CD4-positive, alpha-beta T cell treated with Interleukin-17A for 4 hours (primary cell): Measurements from ENCODE around the gene TRABD.

Source experiments
- DNase-seq: peaks from one replicate; pipeline ENCODE4 v3.0.0-alpha.2; 2020; ENCODE audit warnings: mixed read lengths

TRABD gene

DNA sequence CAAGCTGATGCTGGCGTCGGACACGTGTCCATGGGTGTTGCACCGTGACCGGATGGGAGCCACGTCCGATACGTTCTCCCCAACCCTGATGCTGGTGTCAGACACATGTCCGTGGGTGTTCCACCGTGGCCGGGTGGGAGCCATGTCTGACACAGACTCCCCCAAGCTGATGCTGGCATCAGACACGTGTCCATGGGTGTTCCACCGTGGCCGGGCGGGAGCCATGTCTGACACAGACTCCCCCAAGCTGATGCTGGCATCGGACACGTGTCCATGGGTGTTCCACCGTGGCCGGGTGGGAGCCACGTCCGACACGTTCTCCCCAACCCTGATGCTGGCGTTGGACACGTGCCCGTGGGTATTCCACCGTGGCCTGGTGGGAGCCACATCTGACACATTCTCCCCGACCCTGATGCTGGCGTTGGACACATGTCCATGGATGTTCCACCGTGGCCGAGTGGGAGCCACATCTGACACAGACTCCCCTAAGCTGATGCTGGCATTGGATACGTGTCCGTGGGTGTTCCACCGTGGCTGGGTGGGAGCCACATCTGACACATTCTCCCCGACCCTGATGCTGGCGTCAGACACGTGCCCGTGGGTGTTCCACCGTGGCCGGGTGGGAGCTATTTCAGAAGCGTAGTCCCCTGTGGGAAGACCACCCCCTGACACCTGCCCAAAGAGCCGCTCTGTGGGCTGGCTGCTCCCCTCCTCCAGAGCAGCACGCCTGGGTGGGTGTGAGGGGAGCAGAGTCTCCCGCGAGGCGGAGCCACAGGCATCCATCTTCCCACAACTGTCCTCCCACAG lies 35.1 kb downstream of the TRABD start:
- no peak for DNase-seq

DNA sequence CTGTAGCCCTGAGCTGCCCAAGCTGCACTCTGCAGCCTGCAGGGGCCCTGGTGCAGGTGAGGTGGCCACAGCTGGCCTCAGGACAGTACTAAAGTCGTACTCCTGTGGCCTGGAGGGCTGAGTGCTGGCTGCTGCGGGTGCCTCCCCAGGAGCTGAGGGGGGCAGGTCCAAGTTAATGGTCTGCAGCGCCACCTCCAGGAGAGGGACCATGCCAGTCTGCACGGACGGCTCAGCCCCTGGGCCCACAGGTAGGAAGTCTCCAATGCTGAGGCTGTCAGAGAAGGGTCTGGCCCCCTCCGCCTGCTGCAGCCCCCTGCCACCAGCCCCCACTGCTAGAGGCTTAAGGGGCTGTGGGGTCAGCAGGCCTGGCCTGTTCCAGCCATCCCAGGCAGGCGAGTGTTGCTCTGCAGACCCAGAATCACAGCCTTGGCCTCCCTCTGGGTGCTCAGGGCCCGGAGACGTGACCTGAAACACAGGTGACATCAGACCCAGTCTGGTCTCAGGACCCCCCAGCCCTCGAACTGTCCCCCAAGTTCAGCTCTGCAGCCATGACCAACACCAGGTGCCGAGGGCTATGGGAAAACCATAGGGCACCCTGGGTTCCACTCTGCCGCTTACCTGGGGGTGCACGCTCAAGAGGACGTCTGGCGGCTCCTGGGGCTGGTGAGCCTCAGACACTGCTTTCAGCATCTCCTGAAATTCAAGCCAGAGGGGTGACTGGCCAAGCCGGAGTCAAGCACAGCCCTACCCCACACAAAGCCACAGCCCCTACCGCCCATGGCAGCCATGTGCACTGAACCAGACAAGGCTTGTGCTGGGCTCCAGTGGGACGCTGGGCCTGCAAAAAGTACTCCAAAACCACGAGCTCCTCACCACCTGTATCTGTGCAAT lies 35.9 kb downstream of the TRABD start:
- DNase-seq = no peak

DNA sequence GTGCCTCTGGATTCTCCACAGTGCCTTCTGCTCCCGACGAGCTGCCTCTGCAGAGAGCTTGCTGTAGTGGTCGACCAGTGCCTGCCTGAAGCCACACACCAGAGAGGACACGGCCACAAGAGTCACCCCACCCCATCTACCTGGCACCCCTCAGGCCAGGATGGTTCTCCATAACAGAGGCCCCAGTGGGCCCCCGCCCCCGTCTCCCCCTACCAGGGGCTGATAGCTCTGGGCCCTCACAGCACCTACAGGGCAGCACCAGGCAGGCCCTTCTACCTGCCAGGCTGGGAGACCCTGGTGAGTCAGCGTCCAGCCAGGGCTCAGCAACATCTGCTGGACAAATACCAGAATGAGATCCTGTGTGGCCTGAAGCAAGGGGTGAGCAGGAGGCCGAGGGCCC lies 36.8 kb downstream of the TRABD start:
- DNase-seq = no peak

DNA sequence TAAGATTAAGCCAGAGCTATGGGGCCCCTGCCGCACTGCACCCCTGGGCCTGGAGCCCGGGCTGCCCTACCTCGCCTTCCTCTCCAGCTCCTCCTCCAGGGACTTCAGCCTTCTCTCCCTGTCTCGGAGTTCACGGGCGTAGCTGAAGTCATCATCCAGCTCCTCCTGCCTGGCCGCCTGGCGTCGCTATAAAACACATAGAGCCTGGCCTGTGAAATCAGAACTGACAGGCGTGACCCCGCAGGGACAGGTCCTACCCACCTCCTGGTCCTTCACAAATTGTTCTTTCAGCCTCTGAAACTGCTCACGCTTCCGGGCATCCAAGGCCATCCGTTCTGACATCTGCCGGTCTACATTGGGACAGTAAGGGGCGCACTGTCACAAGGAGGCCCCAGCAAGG lies 38.4 kb downstream of the TRABD start:
- no peak for DNase-seq

DNA sequence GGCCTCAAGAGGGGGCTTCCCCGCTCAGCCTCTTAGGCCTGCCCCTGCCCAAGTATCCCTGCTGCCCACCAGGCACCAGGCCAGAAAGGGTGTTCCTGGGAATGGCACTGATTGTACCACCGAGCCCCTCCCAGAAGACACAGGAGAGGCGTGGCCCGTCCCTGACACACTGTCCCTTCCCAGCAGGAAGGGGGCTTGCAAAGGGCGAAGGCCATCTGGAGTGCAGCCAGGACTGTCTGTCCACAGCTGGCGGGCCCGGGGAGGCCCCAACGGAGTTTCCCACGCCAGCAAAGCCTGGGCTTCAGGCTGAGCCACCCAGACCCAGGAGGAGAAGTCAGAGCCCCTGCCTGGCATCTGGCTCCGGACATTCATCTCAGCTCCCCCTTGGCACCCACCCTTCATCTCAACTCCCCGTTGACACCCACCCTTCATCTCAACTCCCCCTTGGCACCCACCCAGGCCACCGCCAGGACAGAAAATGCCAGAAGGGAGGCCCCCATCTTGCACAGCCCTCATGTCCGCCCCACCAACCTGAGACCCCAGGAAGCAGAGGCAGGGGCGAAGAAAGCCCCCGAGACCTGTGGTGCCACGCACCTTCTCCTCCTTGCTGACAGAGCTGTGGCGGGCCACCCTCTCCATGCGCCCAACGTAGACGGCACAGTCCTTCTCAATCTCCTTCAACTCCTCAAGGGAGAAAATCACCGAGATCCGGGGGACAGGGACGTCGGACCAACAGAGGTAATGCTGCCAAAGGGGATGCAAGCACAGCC lies 39.7 kb downstream of the TRABD start:
- DNase-seq = no peak

DNA sequence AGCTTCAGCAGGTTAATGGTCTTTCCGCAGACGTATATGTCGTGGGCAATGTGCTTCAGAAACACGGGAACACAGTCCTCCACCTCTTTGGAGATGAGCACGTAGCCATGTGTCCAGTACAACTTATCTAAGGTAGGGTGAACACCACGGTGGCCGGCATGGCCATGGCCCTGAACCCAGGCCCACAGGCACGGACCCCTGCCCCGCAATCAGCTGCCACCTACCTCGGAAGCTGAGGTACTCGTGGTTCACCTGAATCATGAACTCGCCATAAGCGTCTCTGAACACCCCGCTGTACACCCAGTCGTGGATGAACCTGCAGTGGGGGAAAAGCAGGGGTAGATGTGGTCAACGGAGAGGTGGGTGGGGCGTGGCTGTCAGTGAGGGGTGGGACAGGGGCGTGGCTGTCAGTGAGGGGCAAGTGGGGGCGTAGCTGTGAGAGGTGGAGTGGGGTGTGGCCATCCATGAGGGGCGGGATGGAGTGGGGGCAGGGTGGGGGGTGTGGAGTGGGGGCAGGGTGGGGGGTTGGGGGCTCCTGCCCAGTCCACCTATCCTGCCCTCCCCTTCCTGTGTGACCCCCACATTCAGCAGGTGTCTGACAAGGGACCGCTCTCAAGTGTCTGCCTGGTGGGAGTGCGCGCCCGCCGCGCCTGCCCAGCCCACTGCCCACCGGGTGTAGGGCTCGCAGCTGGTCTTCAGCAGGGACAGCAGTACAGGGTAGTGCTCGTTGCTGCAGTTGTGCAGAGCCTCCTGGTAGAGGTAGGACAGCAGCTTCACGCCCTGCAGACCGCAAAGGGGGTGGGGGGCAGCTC lies 40.6 kb downstream of the TRABD start:
- DNase-seq = no peak

DNA sequence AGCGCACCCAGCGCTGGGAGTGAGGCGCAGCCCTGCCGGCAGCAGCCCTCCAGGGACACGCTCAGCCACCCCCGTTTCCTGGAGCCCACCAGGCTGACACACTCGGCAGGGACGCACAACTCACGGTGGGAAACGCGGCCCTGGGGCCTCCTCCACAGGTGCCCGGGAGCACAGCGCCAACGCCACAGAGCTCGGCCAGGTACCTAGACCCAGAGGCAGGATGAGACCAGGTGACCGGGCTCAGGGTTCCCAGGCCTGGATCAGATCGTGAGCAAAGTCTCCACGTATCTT lies 41.1 kb downstream of the TRABD start:
- DNase-seq = no peak

DNA sequence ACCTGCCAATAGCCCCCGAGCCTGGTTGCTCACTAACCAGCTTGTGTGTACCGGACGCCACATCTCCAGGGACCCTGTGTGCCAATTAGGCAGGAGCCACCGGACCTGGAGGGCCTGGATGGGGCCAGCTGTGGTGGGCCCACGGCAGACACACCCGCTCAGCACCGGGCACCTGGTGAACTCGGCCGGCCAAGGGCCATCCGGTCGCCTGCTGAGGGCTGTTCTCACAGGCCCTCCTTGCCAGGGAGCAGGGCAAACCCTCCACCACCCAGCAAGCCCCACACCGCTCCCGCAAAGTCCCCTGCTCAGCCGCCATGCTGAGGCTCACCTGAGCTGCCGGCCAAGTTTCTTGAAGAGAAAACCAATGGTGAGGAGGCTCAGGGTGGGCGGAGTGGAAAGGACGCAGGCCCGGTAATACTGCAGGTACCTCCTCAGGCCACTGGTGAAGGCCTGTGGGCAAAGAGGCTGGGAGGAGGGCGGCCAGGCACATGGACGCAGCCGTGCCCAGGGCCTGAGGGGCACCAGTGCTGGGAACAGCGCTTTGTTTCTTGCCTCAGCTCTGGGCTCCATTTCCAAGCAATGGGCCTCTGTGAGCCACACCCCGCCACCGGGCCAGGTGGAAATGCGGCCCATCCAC lies 42.0 kb downstream of the TRABD start:
- no peak for DNase-seq

DNA sequence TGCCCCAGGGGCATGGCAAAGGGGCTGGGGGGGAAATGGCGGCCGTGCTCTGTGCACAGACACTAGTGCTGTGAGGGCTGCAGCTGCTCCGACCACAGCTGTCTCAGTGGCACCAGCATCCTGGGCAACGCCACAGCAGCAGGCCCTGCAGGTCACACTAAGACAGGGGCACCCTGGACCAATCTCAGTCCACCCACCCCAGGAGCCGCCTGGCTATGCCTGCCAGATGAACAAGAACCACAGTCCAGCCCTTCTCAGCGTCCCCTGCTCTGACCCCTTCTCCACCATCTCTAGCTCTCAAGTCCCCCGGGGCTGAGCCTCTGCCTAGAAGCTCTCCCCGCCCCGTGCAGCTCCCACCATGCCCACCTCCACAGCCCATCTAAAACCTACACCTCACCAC lies 42.7 kb downstream of the TRABD start:
- DNase-seq = no peak

DNA sequence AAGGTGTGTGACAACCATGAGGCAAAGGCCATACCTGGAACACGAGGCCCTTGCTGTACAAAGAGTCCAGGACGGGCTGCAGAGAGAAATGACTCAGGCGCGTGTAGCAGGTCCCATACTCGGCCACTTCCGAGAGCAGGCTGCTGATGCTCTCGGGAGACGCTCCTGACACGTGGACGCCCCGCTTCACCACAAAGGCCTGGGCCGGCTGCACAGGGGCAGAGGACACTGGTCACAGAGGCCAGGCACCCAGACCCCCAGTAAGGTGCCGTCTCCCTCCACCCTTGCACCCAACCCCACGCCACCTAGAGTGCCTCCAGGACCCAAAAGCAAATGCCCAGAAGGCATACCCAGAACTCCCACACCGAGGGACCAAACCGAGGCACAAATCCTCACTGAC lies 43.7 kb downstream of the TRABD start:
- DNase-seq = no peak

DNA sequence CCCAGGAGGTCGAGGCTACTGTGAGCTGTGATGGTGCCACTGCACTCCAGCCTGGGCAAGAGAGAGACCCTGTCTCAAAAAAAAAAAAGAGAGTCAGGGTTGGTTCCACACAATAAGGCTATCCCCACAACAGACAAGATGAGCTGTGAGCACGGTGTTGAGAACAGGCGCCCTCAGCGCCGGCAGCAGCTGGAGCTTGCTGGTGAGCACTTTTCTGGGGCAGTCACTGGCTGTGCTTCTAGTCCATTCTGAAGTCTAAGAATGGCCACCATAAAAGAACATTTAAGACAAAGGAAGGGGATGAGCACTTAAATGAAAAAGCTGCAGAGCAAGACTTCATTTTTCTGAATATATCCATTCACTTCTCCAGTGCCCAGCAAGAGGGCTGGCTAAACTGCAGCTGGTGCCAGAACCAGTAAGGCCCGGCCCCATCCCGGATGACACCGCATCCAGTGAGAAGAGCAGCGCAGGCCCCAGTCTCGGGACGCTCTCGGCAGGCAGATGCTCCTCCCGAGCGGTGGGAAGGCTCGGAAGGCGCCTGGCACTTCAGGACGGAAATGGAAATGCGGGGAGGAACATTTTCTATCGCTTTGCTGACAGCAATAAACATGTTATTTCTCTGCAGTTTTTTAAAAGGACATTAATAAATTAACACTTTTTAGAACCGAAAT lies 46.9 kb downstream of the TRABD start:
- DNase-seq = no peak

DNA sequence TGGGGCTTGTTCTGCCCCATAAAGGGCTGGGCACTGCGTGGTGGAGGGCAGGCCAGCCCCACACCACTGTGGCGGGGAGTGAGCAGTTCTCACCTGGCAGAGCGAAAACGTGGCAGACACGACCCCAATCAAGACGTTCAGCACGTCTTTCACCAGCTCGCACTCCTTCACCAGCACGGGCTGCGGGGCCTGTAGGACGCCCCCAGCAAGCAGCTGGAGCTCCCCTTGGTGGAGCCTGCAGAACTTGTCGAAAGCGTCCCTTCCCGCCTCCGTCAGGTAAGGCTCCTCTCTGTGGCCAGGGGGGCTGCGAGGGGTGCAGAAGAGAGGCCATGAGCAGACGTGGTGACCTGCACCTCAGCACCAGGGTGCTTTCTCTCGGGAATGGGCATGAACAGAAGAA lies 47.5 kb downstream of the TRABD start:
- no peak for DNase-seq

DNA sequence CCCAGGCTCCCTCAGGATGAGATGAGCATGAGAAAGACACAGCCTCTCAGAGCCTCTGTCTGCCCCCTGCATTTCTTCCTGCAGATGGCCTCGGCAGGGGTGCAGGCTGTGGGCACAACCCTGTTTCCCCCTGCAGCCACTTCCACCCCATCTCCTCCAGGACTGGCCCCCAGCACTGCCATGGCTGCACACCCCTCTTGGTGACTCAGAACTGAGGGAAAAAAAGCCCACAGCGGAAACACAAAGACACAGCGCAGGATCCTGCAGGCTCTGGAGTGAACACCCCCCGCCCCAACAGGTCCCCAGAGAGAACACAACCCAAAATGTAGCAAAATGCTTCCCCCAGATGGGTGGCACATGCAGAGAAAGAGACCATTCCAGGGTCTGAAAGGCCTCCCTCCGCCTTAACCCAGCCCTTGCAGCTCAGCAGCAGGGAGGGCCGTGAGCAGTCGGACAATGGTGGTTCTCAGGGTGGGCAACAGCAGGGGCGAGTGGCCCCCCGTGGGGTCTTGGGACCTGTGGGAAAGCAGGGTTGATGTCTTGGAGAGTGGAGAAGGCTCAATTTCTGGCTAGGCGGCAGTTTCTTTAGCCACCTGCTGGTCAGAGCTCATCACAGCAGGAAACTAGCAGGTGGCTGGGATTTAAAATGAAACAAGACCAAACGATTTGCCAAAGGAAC lies 51.2 kb downstream of the TRABD start:
- DNase-seq = no peak

DNA sequence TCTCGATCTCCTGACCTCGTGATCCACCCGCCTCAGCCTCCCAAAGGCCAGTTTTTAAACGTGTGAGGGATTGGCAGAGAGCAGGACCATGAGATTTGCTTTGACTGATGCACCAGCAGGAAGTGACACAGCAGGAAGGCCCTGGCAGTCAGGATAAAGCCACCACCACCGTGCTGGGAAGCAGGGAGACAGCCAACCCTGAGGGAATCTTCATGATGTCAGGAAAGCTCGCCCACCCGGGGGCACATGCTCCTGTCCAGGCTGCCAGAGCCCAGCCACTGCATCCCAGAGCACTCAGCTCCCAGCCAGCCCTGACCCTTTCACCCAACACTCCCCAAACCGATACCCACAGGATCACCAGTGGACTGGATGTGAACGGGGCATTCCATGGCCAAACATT lies 53.0 kb downstream of the TRABD start:
- no peak for DNase-seq

DNA sequence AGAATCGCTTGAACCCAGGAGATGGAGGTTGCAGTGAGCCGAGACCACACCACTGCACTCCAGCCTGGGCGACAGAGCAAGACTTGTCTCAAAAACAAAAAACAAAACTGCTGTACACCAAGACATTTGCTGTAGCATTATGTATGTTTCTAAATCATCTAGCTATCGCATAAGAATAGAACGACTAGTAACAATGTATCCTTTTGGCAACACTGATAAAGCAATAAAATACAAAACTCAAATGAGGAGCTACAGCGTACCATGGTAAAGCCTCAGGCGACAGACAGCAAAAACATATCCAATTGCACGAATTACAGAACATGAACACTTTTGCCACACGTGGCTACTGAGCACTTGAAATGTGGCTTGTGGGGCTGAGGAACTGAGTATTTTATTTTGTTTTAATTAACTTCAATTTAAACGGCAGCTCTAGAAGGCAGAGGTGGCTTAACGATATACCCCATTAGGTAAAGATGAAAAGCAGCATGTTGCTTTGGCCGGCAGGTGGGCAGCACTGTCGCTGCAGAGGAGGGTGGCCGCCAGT lies 56.8 kb downstream of the TRABD start:
- DNase-seq = no peak

DNA sequence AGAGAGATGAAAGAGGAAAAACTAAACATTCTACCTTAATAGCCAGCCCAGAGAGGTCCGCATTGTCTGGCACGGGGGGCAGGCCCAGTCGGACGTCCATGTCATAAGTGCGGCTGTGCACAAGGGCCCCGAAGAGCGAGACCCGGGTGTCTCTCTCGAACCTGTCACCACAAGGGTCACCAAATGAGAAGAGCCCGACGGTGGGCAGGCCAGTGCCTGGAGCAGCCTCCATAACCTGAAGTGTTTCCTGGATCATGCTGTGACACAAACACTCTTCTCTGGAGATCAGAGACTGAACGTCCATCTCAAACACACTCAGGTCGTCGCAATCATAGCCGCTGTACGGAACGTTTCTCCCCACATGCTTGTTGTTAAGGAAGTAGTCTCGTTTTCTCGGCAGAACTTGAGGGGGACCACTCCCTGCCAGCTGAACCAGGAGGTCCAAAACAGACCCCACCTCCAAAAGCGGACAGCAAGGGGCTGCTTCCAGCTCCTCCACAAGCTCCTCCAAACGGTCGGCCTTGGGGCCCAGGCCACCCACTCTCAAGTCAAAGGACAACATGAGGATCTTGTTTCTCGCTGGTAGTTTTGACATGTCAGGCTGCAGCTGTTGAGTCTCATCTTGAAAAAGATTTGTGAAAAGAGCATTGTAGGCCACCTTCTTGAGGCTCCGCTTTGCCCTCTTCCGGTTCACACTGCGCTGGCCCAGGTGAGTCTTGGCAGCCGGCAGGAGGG lies 58.1 kb downstream of the TRABD start:
- DNase-seq = no peak

DNA sequence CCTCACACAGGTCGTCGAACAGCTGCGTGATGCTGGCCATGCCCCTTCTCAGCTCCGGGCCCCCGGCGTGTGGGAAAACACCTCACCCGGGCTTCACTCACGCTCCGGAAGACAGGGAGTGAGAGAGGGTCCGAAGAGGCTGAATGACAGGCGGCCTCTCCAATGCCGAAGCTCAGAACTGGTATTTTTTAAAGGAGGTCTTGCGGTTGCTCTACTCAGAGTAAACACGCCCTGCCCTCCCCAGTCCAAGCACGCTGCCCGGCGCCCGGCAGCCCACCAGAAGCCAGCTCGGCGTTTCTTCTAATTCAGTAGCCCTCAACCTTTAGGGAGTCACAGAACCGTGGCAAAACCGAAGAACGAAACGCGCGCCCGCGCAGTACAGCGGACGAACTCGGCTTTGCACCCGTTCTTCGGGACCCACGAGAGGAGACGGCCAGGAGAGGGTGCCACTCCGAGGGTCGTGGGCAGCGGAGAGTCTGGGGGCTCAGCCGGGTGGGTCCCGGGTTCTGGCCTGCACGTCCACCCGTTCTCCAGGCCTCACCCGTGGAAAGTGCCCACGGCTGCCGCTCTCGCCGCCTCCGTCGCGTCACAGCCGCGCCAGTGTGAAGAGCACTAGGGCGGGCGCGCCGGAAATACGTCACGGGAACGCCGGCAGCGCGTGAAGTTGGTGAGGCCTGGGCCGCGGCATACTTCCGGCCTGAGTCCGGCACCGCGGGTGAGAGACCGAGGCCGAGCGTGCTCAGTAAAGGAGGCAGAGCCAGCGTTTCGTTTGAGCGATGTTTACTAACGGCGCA lies 58.9 kb downstream of the TRABD start, which contains the start of gene TUBGCP6:
TSS of gene TUBGCP6 (minus strand) at position 604 of the 794 bp plus-strand sequence. CDS start at position 40, 564 bp downstream.
- DNase-seq = peak; percentile 96

DNA sequence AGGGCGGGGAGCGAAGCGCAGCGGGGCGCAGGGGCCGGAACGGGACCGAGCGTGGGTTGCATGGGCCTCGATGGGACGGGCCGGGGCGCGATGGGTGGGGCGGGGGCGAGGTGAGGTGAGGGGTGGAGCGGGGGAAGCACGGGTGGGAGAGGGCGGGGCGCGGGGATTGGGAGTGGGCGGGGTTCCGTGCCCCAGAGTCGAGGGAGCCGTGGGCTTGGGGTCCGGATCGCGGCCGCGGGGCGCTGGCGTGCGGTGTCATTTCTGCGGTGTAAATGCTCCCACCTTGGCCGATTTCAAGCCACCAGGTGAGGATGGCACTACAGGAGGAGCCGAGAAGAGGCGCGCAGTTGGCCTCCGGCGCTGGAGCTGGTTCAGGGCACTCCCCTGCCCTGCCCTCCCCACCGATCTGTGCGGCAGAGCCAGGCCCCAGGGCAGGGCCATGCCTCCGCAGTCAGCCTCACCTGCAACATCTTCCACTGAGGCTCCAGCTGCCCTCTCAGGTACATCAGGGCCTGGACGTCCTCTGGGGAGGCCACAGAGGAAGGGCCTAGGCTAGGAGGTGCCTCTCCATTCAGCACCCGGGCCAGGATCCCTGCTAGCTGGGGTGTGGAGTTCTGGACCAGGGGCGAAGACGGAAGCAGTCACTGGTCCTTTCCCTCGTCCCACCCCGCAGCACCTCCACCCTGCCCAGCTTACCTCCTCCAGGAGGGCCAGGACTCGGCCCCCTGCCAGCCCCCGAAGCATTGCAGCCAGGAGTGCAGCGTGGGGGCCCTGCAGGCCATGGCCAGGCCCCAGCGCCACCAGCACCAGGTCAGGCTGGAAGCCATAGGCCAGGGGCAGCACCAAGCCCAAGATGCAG lies 59.7 kb downstream of the TRABD start:
- DNase-seq = peak; percentile 87
